T-helper 17 cell (primary cell): Measurements from ENCODE around the gene LTB4R. TPM values are rescaled to one million over a fixed set of nuclear protein-coding genes. Genes with fewer than 3 reads are reported as not detected.

Source experiments
- ATAC-seq: fragments of 150-1000 bp; cut with Tn5 transposase; 2 replicates; pipeline ENCODE4 v1.10.0; 2021; ENCODE audit warnings: mild to moderate bottlenecking, moderate library complexity
- DNase-seq, 3 donors: peaks; one replicate each; pipeline versions ENCODE4 v3.0.0 to v3.0.0-alpha.2; 2020 to 2021
- H3K9me3 ChIP-seq: one replicate; pipeline ENCODE4 v1.7.0; 2013; ENCODE audit warnings: low read length, mild to moderate bottlenecking; ENCODE audit not compliant: control insufficient read depth, poor library complexity, severe bottlenecking
- H3K27ac Mint-ChIP-seq: one replicate; pipeline ENCODE4 v1.8.0; 2022; ENCODE audit warnings: mild to moderate bottlenecking, moderate library complexity, mixed read lengths
- H3K27me3 Mint-ChIP-seq: one replicate; pipeline ENCODE4 v1.8.0; 2022; ENCODE audit warnings: mixed read lengths
- H3K36me3 Mint-ChIP-seq: one replicate; pipeline ENCODE4 v1.8.0; 2022; ENCODE audit warnings: low read depth, mixed read lengths
- H3K4me1 Mint-ChIP-seq: one replicate; pipeline ENCODE4 v1.8.0; 2022; ENCODE audit warnings: mild to moderate bottlenecking, mixed read lengths
- H3K4me3 Mint-ChIP-seq: one replicate; pipeline ENCODE4 v1.8.0; 2022; ENCODE audit warnings: mild to moderate bottlenecking, moderate library complexity, mixed read lengths
- total RNA-seq, 4 donors: library from RNA in 2 of 4; stranded (reverse) in 2 of 4; gene quantifications; one replicate each; pipeline ENCODE4 v1.2.3 and lab custom pipeline; 2022 to 2026

Gene LTB4R
- total RNA-seq, 2 donors from 2014 or later = 21.5 to 23.1 TPM

DNA sequence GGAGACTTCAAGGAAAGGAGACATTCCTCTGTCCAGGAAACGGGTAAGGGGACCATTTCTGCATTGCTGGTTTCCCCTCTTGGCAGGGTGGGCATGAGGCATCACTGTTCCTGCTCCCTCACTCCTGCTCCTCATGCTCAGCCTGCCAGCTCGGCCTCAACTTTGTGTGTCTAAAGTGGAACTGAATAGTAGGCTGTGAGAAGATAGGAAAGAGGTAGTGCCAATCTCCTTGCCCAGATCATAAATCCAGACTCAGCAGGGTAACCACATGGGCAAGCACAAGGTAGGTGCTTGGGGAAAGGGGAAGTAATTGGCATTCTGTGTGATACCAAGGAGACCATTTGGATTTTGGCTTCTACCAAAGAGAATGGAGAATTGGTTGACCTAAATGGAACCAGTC, 2.6 kb downstream of the LTB4R start:
- DNase-seq = no peak
- ATAC-seq = no peak
- H3K27ac Mint-ChIP-seq = peak overlapping the region; percentile 96
- no peaks in the 10 kb centered on the region for H3K9me3 ChIP-seq
- H3K36me3 Mint-ChIP-seq = peaks cover 3% of the 10 kb centered on the region
- peaks cover 2% of the 10 kb centered on the region for H3K27me3 Mint-ChIP-seq
- H3K4me1 Mint-ChIP-seq = peaks cover 59% of the 10 kb centered on the region
- peak overlapping the region; percentile 87 for H3K4me3 Mint-ChIP-seq

DNA sequence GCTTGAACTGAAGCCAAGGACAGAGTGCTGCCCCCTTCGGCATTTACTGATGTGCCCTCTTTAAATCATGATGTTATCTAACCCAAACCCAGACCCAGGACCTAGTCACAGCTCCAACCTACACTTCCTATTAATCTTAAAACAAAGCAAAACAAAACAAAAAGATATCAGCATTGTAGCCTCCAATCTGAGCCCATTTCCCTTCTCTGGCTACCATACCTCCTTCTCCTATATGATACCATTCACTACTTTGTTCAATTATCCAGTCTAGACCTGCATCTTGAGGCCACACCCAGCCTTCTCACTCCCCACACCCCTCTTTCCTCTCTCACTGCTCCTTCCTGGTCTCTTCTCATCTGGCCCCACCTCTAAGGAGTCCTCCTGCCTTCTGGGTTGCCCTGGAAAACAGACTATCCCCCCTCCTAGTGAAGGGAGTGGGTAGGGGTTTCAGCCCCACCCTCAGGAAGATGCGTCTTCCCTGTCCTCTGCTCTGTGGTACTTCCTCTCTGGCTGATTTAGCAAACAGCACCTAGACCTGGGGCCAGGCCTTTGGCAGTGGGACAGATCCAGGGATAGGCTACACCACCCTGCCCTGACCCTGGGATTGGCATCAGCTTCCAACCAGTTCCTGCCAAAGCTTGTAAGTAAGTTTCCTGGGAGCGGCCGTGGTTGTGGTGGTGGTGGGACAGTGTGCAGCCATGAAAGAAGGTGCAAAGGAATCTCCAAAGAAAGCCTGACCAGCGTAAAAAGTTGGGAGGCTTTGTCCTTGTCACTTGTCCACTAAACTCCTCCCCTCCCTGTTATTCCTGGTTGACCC, 3.3 kb downstream of the LTB4R start:
- no peaks in the 10 kb centered on the region for H3K9me3 ChIP-seq
- peak overlapping the region; percentile 87 for H3K4me3 Mint-ChIP-seq
- H3K27ac Mint-ChIP-seq = peak overlapping the region; percentile 96
- peaks cover 9% of the 10 kb centered on the region for H3K27me3 Mint-ChIP-seq
- DNase-seq = no peak
- peaks cover 52% of the 10 kb centered on the region for H3K4me1 Mint-ChIP-seq
- no peak for ATAC-seq
- peaks cover 3% of the 10 kb centered on the region for H3K36me3 Mint-ChIP-seq

DNA sequence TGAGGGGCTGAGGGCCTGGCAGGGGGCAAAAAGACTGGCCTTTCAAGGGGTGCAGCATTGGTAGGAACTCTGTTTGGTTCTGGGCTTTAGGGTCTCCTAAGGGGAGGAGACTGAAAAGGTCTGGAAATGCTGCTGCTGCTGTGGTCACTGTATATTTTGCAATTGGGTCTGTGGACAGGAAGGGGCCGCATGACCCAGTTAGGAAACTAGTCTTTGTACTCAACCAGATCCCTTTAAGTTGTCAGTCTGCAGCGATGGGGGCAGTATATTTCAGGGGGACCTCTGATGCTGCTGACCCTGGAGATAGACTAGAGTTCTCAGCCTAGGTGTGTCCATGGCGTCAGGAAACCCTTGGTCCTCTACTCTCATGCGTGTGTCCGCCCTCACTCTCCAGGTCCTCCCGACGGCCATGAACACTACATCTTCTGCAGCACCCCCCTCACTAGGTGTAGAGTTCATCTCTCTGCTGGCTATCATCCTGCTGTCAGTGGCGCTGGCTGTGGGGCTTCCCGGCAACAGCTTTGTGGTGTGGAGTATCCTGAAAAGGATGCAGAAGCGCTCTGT, 4.0 kb downstream of the LTB4R start:
- H3K4me3 Mint-ChIP-seq = peak overlapping the region; percentile 87
- DNase-seq (no peak), ATAC-seq (no peak)
- no peaks in the 10 kb centered on the region for H3K9me3 ChIP-seq
- peaks cover 16% of the 10 kb centered on the region for H3K27me3 Mint-ChIP-seq
- peaks cover 3% of the 10 kb centered on the region for H3K36me3 Mint-ChIP-seq
- H3K27ac Mint-ChIP-seq = peak overlapping the region; percentile 96
- peaks cover 47% of the 10 kb centered on the region for H3K4me1 Mint-ChIP-seq

DNA sequence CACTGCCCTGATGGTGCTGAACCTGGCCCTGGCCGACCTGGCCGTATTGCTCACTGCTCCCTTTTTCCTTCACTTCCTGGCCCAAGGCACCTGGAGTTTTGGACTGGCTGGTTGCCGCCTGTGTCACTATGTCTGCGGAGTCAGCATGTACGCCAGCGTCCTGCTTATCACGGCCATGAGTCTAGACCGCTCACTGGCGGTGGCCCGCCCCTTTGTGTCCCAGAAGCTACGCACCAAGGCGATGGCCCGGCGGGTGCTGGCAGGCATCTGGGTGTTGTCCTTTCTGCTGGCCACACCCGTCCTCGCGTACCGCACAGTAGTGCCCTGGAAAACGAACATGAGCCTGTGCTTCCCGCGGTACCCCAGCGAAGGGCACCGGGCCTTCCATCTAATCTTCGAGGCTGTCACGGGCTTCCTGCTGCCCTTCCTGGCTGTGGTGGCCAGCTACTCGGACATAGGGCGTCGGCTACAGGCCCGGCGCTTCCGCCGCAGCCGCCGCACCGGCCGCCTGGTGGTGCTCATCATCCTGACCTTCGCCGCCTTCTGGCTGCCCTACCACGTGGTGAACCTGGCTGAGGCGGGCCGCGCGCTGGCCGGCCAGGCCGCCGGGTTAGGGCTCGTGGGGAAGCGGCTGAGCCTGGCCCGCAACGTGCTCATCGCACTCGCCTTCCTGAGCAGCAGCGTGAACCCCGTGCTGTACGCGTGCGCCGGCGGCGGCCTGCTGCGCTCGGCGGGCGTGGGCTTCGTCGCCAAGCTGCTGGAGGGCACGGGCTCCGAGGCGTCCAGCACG, 4.7 kb downstream of the LTB4R start:
- Mint-ChIP-seq H3K4me1 (peaks cover 46% of the 10 kb centered on the region), H3K36me3 (peaks cover 3% of the 10 kb centered on the region), H3K27ac (peak overlapping the region; percentile 96), H3K4me3 (peak overlapping the region; percentile 61), H3K27me3 (peaks cover 18% of the 10 kb centered on the region)
- no peak for ATAC-seq
- DNase-seq = no peak
- H3K9me3 ChIP-seq = no peaks in the 10 kb centered on the region

DNA sequence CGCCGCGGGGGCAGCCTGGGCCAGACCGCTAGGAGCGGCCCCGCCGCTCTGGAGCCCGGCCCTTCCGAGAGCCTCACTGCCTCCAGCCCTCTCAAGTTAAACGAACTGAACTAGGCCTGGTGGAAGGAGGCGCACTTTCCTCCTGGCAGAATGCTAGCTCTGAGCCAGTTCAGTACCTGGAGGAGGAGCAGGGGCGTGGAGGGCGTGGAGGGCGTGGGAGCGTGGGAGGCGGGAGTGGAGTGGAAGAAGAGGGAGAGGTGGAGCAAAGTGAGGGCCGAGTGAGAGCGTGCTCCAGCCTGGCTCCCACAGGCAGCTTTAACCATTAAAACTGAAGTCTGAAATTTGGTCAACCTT, 5.3 kb downstream of the LTB4R start:
- DNase-seq (no peak), ATAC-seq (no peak)

DNA sequence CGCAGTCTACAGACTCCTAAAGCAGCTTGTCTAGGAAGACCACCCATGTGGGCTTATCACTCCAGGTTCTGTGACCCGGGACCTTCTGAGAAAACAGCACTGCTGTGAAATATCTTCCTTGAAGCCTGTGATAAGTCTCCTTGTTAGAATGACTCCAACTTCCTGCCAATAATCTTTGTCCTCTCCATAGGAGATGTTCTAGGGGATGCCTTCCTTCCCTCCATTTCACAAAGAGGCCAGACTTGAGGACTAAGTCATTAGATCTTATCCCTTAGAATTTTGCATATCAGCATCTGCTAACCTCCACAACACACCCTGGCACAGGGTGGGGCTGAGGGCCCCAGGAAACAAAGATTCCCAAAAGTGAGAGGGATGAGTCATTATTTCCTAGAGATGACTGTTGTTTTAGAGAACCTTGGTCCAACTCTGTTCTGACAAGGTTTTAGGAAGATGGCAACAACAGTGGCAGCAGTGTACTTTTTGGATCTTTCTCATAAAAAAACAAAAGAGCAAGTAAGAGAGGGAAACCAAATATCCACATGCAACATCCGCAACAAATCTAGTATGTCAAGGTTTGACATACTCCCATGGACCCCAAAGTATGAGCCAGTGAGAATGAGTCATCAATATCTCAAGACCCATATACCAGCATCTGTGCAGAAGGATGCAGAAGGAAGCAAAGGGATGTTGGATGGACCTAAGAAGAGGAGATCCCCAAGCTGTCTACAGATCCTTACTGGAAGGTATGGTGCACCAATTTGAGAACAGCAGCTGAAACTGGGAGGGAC, 6.0 kb downstream of the LTB4R start:
- DNase-seq = no peak
- H3K36me3 Mint-ChIP-seq = peaks cover 3% of the 10 kb centered on the region
- H3K27me3 Mint-ChIP-seq = peaks cover 18% of the 10 kb centered on the region
- ATAC-seq = no peak
- no peak overlapping the region for H3K27ac Mint-ChIP-seq
- peaks cover 39% of the 10 kb centered on the region for H3K4me1 Mint-ChIP-seq
- H3K9me3 ChIP-seq = no peaks in the 10 kb centered on the region
- no peak overlapping the region for H3K4me3 Mint-ChIP-seq

More for the DNA sequence above, 5.3 kb downstream of the LTB4R start:
- Mint-ChIP-seq H3K27me3 (peaks cover 18% of the 10 kb centered on the region), H3K36me3 (peaks cover 3% of the 10 kb centered on the region), H3K4me3 (no peak overlapping the region), H3K4me1 (peaks cover 43% of the 10 kb centered on the region), H3K27ac (no peak overlapping the region)
- no peaks in the 10 kb centered on the region for H3K9me3 ChIP-seq

DNA sequence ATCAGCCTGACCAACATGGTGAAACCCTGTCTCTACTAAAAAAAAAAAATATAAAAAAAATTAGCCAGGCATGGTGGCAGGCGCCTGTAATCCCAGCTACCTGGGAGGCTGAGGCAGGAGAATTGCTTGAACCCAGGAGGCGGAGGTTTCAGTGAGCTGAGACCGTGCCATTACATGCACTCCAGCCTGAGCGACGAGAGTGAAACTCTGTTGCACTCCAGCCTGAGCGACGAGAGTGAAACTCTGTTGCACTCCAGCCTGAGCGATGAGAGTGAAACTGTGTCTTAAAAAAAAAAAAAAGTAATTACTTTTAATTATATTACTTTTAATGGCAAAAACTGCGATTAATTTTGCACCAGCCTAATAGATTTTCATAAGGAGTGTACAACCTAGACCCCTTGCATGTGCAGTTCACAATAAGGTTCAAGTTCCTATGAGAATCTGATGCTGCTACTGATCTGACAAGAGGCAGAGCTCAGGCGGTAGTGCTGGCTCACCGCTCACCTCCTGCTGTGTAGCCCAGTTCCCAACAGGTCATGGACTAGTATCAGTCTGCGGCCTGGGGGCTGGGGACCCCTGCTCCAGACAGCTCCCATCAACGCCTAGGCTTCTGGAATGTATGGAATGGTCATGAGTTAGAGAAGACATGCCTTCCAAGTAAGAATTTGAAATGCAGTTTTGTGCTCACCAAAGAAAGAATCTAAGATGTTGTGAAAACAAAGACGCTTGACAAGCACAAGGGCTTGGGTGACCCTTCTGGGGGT, 10.1 kb downstream of the LTB4R start:
- no peak for ATAC-seq
- peaks cover 25% of the 10 kb centered on the region for H3K27me3 Mint-ChIP-seq
- peaks cover 13% of the 10 kb centered on the region for H3K4me1 Mint-ChIP-seq
- no peak overlapping the region for H3K4me3 Mint-ChIP-seq
- no peak for DNase-seq
- no peaks in the 10 kb centered on the region for H3K36me3 Mint-ChIP-seq
- no peak overlapping the region for H3K27ac Mint-ChIP-seq
- no peaks in the 10 kb centered on the region for H3K9me3 ChIP-seq

DNA sequence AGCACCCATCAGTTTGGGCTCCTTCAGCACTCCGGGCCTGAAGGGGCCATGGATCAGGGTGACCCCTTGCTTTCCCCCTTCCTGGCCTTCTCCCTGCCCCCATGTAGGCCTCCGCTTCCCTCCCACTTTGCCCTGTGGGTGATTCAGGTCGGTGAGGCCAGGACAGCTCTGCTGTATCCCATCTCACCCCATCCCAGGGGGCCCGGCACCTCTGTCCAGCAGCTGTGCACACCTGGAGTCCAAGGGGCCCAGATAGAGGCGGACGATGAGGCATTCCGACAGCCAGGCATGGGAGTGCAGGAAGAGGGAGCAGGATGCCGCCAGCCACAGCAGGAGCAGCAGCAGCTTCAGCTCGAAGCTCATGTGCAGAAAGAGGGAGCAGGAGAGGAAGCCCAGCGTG, 11.4 kb downstream of the LTB4R start:
- Mint-ChIP-seq H3K4me1 (peaks cover 16% of the 10 kb centered on the region), H3K4me3 (no peak overlapping the region), H3K27ac (no peak overlapping the region), H3K36me3 (no peaks in the 10 kb centered on the region), H3K27me3 (peaks cover 25% of the 10 kb centered on the region)
- ATAC-seq (no peak), DNase-seq (no peak)
- no peaks in the 10 kb centered on the region for H3K9me3 ChIP-seq

DNA sequence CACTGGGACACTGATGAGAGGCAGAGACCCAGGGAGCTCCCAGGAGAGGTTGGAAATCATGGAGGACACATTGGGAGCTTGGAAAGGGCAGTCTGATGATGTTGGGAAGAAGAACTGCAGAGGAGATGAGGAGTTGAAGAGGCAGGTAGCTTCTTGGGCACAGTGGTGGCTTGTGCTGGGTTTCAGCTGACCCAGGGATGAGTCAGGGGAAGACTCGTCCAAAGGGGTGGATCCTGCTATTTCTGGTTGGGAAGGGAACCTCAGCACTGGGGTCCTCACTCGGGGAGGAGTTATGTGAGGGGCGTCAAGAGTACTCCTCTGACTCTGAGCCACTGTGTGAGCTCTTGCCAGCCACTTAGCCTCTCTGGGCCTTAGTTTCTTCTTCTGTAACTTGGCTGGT, 12.0 kb downstream of the LTB4R start:
- H3K4me1 Mint-ChIP-seq = peaks cover 16% of the 10 kb centered on the region
- no peaks in the 10 kb centered on the region for H3K9me3 ChIP-seq
- DNase-seq (no peak), ATAC-seq (no peak)
- H3K27ac Mint-ChIP-seq = peak overlapping the region; percentile 24
- no peaks in the 10 kb centered on the region for H3K36me3 Mint-ChIP-seq
- peaks cover 25% of the 10 kb centered on the region for H3K27me3 Mint-ChIP-seq
- no peak overlapping the region for H3K4me3 Mint-ChIP-seq

DNA sequence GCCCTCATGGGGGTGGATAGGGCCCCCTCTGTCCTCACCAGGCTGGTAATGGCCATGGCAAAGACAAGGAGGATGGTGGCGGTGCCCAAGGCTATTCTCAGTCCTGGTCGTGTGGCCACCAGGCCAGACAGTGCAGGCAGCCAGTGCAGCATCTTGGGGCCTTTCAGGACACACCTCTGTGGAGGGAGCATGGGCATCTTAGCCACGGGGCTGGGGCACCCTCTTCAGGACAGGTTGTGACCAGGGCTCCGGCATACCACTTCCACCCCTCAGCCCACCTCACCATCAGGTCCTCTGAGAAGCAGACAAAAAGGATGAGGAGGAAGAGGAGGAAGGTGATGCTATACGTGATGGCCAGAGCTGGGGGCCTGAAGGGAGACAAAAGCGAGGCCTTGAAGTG, 12.7 kb downstream of the LTB4R start:
- no peak for ATAC-seq
- Mint-ChIP-seq H3K4me3 (no peak overlapping the region), H3K27ac (no peak overlapping the region), H3K36me3 (no peaks in the 10 kb centered on the region), H3K27me3 (peaks cover 22% of the 10 kb centered on the region), H3K4me1 (peaks cover 19% of the 10 kb centered on the region)
- H3K9me3 ChIP-seq = no peaks in the 10 kb centered on the region
- no peak for DNase-seq

DNA sequence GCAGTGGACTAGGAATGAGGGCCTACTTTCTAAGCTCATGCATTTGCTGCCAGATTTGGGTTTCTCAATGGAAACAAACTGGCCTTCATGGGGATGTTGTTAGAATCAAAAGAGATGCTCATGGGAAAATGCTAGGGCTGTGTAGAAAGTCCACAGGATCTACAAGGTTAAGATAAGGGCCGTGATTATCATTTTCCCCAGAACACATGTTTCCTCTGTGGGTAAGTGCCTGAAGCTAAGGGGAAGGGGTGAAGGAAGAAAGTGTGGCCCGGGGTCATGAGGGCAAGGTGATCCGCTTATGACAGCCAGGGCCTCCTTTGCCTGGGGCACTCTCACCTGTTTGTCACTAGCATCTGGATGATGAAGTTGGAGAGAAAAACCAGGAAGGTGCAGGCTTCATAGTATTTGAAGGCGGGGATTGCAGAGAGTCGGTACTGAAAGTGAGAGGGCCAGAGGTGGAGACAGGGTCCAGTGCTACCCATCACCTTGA, 13.8 kb downstream of the LTB4R start:
- DNase-seq = no peak
- ATAC-seq = no peak
- peak overlapping the region; percentile 41 for H3K27ac Mint-ChIP-seq
- peaks cover 14% of the 10 kb centered on the region for H3K27me3 Mint-ChIP-seq
- no peaks in the 10 kb centered on the region for H3K9me3 ChIP-seq
- H3K4me1 Mint-ChIP-seq = peaks cover 29% of the 10 kb centered on the region
- H3K36me3 Mint-ChIP-seq = no peaks in the 10 kb centered on the region
- no peak overlapping the region for H3K4me3 Mint-ChIP-seq

DNA sequence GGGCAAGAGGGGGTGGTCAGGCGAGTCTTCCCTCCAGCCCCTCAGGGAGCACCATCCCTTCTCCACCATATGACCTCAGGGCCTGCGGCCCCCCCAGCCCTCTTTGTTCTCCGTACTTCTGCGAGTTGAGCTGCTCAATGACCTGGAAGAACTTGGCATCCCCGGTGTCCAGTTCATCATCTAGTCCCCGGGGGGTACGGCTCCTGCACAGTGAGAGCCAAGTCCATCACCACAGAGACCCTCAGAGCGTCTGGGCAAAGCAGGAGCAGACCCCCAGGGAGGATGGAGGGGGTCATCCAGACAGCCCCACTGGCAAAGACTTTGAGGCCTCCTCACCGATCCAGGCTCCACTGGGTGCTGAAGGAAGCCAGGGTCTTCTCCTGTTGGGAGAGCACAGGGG, 14.7 kb downstream of the LTB4R start:
- no peak for DNase-seq
- H3K9me3 ChIP-seq = no peaks in the 10 kb centered on the region
- Mint-ChIP-seq H3K36me3 (no peaks in the 10 kb centered on the region), H3K27ac (no peak overlapping the region), H3K27me3 (peaks cover 17% of the 10 kb centered on the region), H3K4me3 (no peak overlapping the region), H3K4me1 (peaks cover 36% of the 10 kb centered on the region)
- no peak for ATAC-seq
